K562 (cell line): Measurements from ENCODE around the gene CSF2RB. TPM values are rescaled to one million over a fixed set of nuclear protein-coding genes. Genes with fewer than 3 reads are reported as not detected.

ENCODE experiments used
- EGR1 ChIP-seq: fragments of 450-650 bp; conservative IDR thresholded peaks from 2 replicates; pipeline ENCODE4 v1.6.1; 2017; ENCODE audit warnings: mild to moderate bottlenecking
- GABPA ChIP-seq: fragments of 200-800 bp; sonication (Bioruptor generic); conservative IDR thresholded peaks from 2 replicates; pipeline ENCODE4 v1.6.1; 2016; ENCODE audit warnings: low read depth, missing genetic modification characterization, missing compliant biosample characterization
- GABPB1 ChIP-seq: sonication (generic); formaldehyde crosslinking; IDR thresholded peaks from 2 replicates; pipeline ENCODE4 v1.8.0; 2022; ENCODE audit warnings: mild to moderate bottlenecking, missing genetic modification reagents
- GABPB2 ChIP-seq: fragments of 250-450 bp; sonication (Bioruptor Pico); conservative IDR thresholded peaks from 2 replicates; pipeline ENCODE4 v1.5.1; 2021; ENCODE audit warnings: mild to moderate bottlenecking
- JUND ChIP-seq, 2 experiments: IDR thresholded peaks; 2 replicates in 1 of 2; 3 replicates in 1 of 2; pipeline ENCODE4 v1.6.1; 2011; ENCODE audit warnings: borderline replicate concordance in 2 of 2, low read depth in 2 of 2, low read length in 2 of 2, improper control_type of control experiment in 1 of 2, missing biosample characterization in 1 of 2, missing genetic modification characterization in 1 of 2, missing genetic modification reagents in 1 of 2
- POLR2B ChIP-seq: fragments of 450-650 bp; IDR thresholded peaks from 2 replicates; pipeline ENCODE4 v1.6.1; 2018; ENCODE audit warnings: low read depth; ENCODE audit not compliant: partially characterized antibody
- SMC3 ChIP-seq: conservative IDR thresholded peaks from 2 replicates; pipeline ENCODE4 v1.6.1; 2011; ENCODE audit warnings: low read depth, low read length, improper control_type of control experiment; ENCODE audit not compliant: insufficient read depth
- SRSF9 ChIP-seq: fragments of 200-400 bp; formaldehyde crosslinking; IDR thresholded peaks from 2 replicates; pipeline ENCODE4 v1.6.1; 2017; ENCODE audit warnings: low read depth, low read length, borderline replicate concordance
- TAF9B ChIP-seq: fragments of 450-650 bp; IDR thresholded peaks from 2 replicates; pipeline ENCODE4 v1.6.1; 2018; ENCODE audit warnings: mild to moderate bottlenecking; ENCODE audit not compliant: partially characterized antibody
- ZNF134 ChIP-seq: fragments of 250-450 bp; sonication (Bioruptor Pico); conservative IDR thresholded peaks from 2 replicates; pipeline ENCODE4 v1.4.0; 2020
- polyA plus RNA-seq, 8 experiments: library from polyadenylated mRNA; depleted of rRNA in 4 of 8; stranded (reverse) in 5 of 8; unstranded in 3 of 8; fragments of >200 nt; fragmentation: Nextera tagmentation in 2 of 8; fragmentation: Illumina TruSeq in 1 of 8; extraction: Ambion mirVana in 2 of 8; extraction: Trizol in 1 of 8; gene quantifications; 2 replicates each; pipeline versions ENCODE4 v1.2.1 to v1.2.3, GENCODE V29; 2011 to 2014; ENCODE audit warnings: inconsistent platforms in 1 of 8, missing spikeins in 1 of 8
- total RNA-seq, 7 experiments: library from RNA; depleted of rRNA in 6 of 7; stranded (reverse); fragments of >200 nt in 6 of 7; fragmentation: Illumina TruSeq in 2 of 7; extraction: Trizol in 2 of 7; gene quantifications; 2 replicates each; pipeline versions ENCODE4 v1.2.1 to v1.2.3, GENCODE V29; 2011 to 2021; ENCODE audit warnings: low replicate concordance in 1 of 7
- TF ChIP-seq, protein P1 (sequence below): fragments of 450-650 bp; formaldehyde crosslinking; IDR thresholded peaks from 2 replicates; pipeline ENCODE4 v1.4.0; 2022; ENCODE audit warnings: mild to moderate bottlenecking, moderate library complexity
- TF ChIP-seq, protein P2 (sequence below): sonication (generic); formaldehyde crosslinking; IDR thresholded peaks from 2 replicates; pipeline ENCODE4 v1.8.0; 2022; ENCODE audit warnings: mild to moderate bottlenecking, missing genetic modification reagents
- TF ChIP-seq, protein P3 (sequence below): sonication (generic); formaldehyde crosslinking; IDR thresholded peaks from 2 replicates; pipeline ENCODE4 v1.8.0; 2023; ENCODE audit warnings: mild to moderate bottlenecking, missing genetic modification reagents
- TF ChIP-seq, protein P4 (sequence below): IDR thresholded peaks from 2 replicates; pipeline ENCODE4 v1.6.1; 2016; ENCODE audit warnings: missing genetic modification characterization, missing compliant biosample characterization
- TF ChIP-seq, protein P5 (sequence below): fragments of 250-450 bp; sonication (Bioruptor Pico); IDR thresholded peaks from 2 replicates; pipeline ENCODE4 v1.5.0; 2021; ENCODE audit warnings: mild to moderate bottlenecking, borderline replicate concordance

The CSF2RB gene
- total and polyA plus RNA-seq, 9 of the 15 experiments (the other 6 are each of a cell fraction or from before 2014, with no cell fraction given) = 0.04 to 1.0 (median 0.36) TPM

DNA sequence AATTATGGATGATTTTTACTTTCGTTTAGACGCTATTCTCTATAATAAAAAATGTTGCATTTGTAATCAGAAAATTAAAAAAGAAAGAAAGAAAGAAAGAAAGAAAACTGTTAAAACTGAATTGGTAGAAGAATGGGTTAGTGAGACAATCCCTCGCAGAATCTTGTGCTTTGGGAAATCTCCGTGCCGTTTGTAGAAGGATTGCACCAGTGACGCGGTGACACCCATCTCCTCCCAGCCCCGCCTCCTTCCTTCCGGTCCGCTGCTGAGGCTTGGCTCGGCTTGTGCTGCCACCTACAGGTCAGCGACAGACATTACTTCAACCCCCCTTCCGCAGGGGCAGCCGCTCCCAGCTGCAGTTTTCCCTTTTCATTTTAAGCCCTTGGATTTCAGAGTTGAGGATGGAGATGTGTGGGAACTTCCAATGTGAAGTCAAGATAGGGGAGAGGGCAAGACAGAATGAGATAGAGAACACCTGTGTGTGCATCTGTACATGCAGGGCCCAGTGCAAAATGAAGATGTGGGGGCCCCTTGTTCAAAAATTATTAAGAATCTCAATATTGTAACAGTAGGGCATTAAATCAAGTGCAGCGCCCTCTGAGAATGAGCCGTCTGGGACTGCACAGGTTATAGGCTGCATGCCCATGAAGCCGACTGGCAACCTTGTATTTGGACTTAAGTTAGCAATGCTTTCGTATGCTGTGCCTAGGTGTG is 64.7 kb downstream of the CSF2RB start (continued):
- TF ChIP-seq, protein P1, sequence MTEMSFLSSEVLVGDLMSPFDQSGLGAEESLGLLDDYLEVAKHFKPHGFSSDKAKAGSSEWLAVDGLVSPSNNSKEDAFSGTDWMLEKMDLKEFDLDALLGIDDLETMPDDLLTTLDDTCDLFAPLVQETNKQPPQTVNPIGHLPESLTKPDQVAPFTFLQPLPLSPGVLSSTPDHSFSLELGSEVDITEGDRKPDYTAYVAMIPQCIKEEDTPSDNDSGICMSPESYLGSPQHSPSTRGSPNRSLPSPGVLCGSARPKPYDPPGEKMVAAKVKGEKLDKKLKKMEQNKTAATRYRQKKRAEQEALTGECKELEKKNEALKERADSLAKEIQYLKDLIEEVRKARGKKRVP (CRISPR knock-in tag) = no peak
- TF ChIP-seq, protein P2, sequence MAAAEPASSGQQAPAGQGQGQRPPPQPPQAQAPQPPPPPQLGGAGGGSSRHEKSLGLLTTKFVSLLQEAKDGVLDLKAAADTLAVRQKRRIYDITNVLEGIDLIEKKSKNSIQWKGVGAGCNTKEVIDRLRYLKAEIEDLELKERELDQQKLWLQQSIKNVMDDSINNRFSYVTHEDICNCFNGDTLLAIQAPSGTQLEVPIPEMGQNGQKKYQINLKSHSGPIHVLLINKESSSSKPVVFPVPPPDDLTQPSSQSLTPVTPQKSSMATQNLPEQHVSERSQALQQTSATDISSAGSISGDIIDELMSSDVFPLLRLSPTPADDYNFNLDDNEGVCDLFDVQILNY (CRISPR knock-in tag) = no peak
- TF ChIP-seq EGR1 = no peak
- TF ChIP-seq, protein P3, sequence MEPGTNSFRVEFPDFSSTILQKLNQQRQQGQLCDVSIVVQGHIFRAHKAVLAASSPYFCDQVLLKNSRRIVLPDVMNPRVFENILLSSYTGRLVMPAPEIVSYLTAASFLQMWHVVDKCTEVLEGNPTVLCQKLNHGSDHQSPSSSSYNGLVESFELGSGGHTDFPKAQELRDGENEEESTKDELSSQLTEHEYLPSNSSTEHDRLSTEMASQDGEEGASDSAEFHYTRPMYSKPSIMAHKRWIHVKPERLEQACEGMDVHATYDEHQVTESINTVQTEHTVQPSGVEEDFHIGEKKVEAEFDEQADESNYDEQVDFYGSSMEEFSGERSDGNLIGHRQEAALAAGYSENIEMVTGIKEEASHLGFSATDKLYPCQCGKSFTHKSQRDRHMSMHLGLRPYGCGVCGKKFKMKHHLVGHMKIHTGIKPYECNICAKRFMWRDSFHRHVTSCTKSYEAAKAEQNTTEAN (CRISPR knock-in tag) = no peak
- peak; percentile 49 for TF ChIP-seq SMC3
- TF ChIP-seq POLR2B = no peak
- TF ChIP-seq, protein P4, sequence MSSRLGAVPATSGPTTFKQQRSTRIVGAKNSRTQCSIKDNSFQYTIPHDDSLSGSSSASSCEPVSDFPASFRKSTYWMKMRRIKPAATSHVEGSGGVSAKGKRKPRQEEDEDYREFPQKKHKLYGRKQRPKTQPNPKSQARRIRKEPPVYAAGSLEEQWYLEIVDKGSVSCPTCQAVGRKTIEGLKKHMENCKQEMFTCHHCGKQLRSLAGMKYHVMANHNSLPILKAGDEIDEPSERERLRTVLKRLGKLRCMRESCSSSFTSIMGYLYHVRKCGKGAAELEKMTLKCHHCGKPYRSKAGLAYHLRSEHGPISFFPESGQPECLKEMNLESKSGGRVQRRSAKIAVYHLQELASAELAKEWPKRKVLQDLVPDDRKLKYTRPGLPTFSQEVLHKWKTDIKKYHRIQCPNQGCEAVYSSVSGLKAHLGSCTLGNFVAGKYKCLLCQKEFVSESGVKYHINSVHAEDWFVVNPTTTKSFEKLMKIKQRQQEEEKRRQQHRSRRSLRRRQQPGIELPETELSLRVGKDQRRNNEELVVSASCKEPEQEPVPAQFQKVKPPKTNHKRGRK (tag) = peak; percentile 69
- TF ChIP-seq SRSF9 = no peak
- no peak for TF ChIP-seq GABPB2
- TF ChIP-seq TAF9B = peak; percentile 12
- TF ChIP-seq GABPA = peak; percentile 74
- no peak for TF ChIP-seq ZNF134 (CRISPR knock-in tag)
- peak; percentile 46; the same call in 1 of the 2 replicates for TF ChIP-seq JUND (IDR thresholded peaks at IDR 0.05; ENCODE audit: borderline replicate concordance, low read depth, low read length)
- peak; percentile 3; the same call in 1 of the 3 replicates for TF ChIP-seq JUND (tag; IDR thresholded peaks at IDR 0.05; ENCODE audit: borderline replicate concordance, low read depth, low read length)
- TF ChIP-seq, protein P5, sequence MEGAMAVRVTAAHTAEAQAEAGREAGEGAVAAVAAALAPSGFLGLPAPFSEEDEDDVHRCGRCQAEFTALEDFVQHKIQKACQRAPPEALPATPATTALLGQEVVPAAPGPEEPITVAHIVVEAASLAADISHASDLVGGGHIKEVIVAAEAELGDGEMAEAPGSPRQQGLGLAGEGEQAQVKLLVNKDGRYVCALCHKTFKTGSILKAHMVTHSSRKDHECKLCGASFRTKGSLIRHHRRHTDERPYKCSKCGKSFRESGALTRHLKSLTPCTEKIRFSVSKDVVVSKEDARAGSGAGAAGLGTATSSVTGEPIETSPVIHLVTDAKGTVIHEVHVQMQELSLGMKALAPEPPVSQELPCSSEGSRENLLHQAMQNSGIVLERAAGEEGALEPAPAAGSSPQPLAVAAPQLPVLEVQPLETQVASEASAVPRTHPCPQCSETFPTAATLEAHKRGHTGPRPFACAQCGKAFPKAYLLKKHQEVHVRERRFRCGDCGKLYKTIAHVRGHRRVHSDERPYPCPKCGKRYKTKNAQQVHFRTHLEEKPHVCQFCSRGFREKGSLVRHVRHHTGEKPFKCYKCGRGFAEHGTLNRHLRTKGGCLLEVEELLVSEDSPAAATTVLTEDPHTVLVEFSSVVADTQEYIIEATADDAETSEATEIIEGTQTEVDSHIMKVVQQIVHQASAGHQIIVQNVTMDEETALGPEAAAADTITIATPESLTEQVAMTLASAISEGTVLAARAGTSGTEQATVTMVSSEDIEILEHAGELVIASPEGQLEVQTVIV (CRISPR knock-in tag) = no peak
- TF ChIP-seq GABPB1 (CRISPR knock-in tag) = peak; percentile 75; the same call in 1 of the 2 replicates
